Measurements from ENCODE around the gene WDR73. TPM values are rescaled to one million over a fixed set of nuclear protein-coding genes. Genes with fewer than 3 reads are reported as not detected.

Gene WDR73
- total and polyA plus RNA-seq, 4 experiments from 2014 or later = 13.3 to 42.5 (median 28.9) TPM

GRCh38 chr15:84638103-84638502 is 16.0 kb downstream of the WDR73 start:
- Mint-ChIP-seq H3K27ac (peak overlapping the region in 6 of 7 donors; percentile 28 to 86 (median 83)), H3K4me1 (peaks cover 18 to 35% (median 27%) of the 10 kb centered on the region in 4 donors), H3K36me3 (peaks cover 23 to 52% of the 10 kb centered on the region in 2 donors), H3K9me3 (no peaks in the 10 kb centered on the region), H3K4me3 (peak overlapping the region in 2 of 8 donors; percentile 36 to 57), H3K27me3 (no peaks in the 10 kb centered on the region)
- intact Hi-C loops (cut with micrococcal nuclease) = loop anchor here (1.0 kb wide), 1 partner anchor 50 kb away; no protein-coding TSS in a partner anchor
- peaks cover 26% of the 10 kb centered on the region for H3K4me1 ChIP-seq (ENCODE audit: insufficient read depth, low read length)
- POLR2A ChIA-PET (ENCODE audit: partially characterized antibody) = interaction anchor here (0.6 to 2.5 kb wide), 3 partner anchors 17 to 82 kb away, joined by 3 to 16 read pairs (median 3); partner anchors contain the start of gene WDR73
- H3K27me3 ChIP-seq (ENCODE audit: insufficient read depth, low read length) = no peaks in the 10 kb centered on the region
- no peak for DNase-seq
- H3K36me3 ChIP-seq (ENCODE audit: insufficient read depth, low read length) = peaks cover 44% of the 10 kb centered on the region
- H3K9me3 ChIP-seq (ENCODE audit: control insufficient read depth in 1 of 2, low read length in 2 of 2) = no peaks in the 10 kb centered on the region
- CTCF ChIA-PET (ENCODE audit: partially characterized antibody) = interaction anchor here (0.6 to 2.4 kb wide), 9 partner anchors 15 to 114 kb away, joined by 3 to 15 read pairs (median 4); partner anchors contain the start of gene SEC11A
- H3K4me3 ChIP-seq (ENCODE audit: low read length in 2 of 2) = no peak overlapping the region
- H3K27ac ChIP-seq (ENCODE audit: low read depth, low read length) = no peak overlapping the region

GRCh38 chr15:84634228-84634837 is 19.8 kb downstream of the WDR73 start:
- H3K36me3 ChIP-seq (ENCODE audit: insufficient read depth, low read length) = peaks cover 14% of the 10 kb centered on the region
- intact Hi-C loops (cut with micrococcal nuclease) = no loop called here
- Mint-ChIP-seq H3K9me3 (no peaks in the 10 kb centered on the region), H3K4me3 (peak overlapping the region; percentile 84 to 95 (median 89)), H3K27me3 (no peaks in the 10 kb centered on the region), H3K27ac (peak overlapping the region; percentile 65 to 92 (median 88)), H3K36me3 (peaks cover 12 to 34% of the 10 kb centered on the region in 2 donors), H3K4me1 (peaks cover 28 to 56% (median 44%) of the 10 kb centered on the region in 4 donors)
- ChIA-PET CTCF (ENCODE audit: partially characterized antibody) (interaction anchor here (1.3 to 3.3 kb wide), 8 partner anchors 10 to 294 kb away, joined by 3 to 22 read pairs (median 6); partner anchors contain the start of genes WDR73 and ZSCAN2), POLR2A (ENCODE audit: partially characterized antibody) (interaction anchor here (0.6 to 7.2 kb wide), 16 partner anchors 9 to 115 kb away, joined by 3 to 101 read pairs (median 6); partner anchors contain the start of genes NMB, SEC11A, WDR73 and ZSCAN2)
- peak overlapping the region; percentile 63 to 91 for H3K4me3 ChIP-seq (ENCODE audit: low read length in 2 of 2)
- H3K9me3 ChIP-seq (ENCODE audit: control insufficient read depth in 1 of 2, low read length in 2 of 2) = no peaks in the 10 kb centered on the region
- DNase-seq = no peak
- H3K4me1 ChIP-seq (ENCODE audit: insufficient read depth, low read length) = peaks cover 40% of the 10 kb centered on the region
- peak overlapping the region; percentile 75 for H3K27ac ChIP-seq (ENCODE audit: low read depth, low read length)
- H3K27me3 ChIP-seq (ENCODE audit: insufficient read depth, low read length) = no peaks in the 10 kb centered on the region

GRCh38 chr15:84633311-84634227 is 20.5 kb downstream of the WDR73 start:
- DNase-seq = peak; percentile 62 to 68 (median 67)
- Histone ChIP-seq H3K27me3 (ENCODE audit: insufficient read depth, low read length) (no peaks in the 10 kb centered on the region), H3K27ac (ENCODE audit: low read depth, low read length) (peak overlapping the region; percentile 75), H3K4me1 (ENCODE audit: insufficient read depth, low read length) (peaks cover 40% of the 10 kb centered on the region), H3K36me3 (ENCODE audit: insufficient read depth, low read length) (peaks cover 8% of the 10 kb centered on the region), H3K9me3 (ENCODE audit: control insufficient read depth in 1 of 2, low read length in 2 of 2) (no peaks in the 10 kb centered on the region), H3K4me3 (ENCODE audit: low read length in 2 of 2) (peak overlapping the region; percentile 63 to 91)
- ChIA-PET CTCF (ENCODE audit: partially characterized antibody) (interaction anchor here (1.3 to 3.3 kb wide), 5 partner anchors 15 to 45 kb away, joined by 3 to 22 read pairs (median 12); partner anchors contain the start of genes WDR73 and ZSCAN2), POLR2A (ENCODE audit: partially characterized antibody) (interaction anchor here (0.6 to 7.2 kb wide), 17 partner anchors 10 to 174 kb away, joined by 3 to 101 read pairs (median 6); partner anchors contain the start of genes NMB, SEC11A, WDR73 and ZSCAN2)
- no peaks in the 10 kb centered on the region for H3K27me3 Mint-ChIP-seq
- peaks cover 7 to 30% of the 10 kb centered on the region in 2 donors for H3K36me3 Mint-ChIP-seq
- H3K27ac Mint-ChIP-seq = peak overlapping the region; percentile 91 to 97 (median 96)
- H3K9me3 Mint-ChIP-seq = no peaks in the 10 kb centered on the region
- peak overlapping the region; percentile 91 to 97 (median 95) for H3K4me3 Mint-ChIP-seq
- peaks cover 28 to 56% (median 44%) of the 10 kb centered on the region in 4 donors for H3K4me1 Mint-ChIP-seq
- intact Hi-C loops (cut with micrococcal nuclease) = no loop called here

GRCh38 chr15:84631706-84632272 is 22.3 kb downstream of the WDR73 start:
- ChIA-PET CTCF (ENCODE audit: partially characterized antibody) (interaction anchor here (1.0 to 3.0 kb wide), 11 partner anchors 11 to 90 kb away, joined by 3 to 18 read pairs (median 7); partner anchors contain the start of genes NMB, WDR73 and ZSCAN2), POLR2A (ENCODE audit: partially characterized antibody) (interaction anchor here (0.6 to 7.2 kb wide), 23 partner anchors 10 to 355 kb away, joined by 3 to 101 read pairs (median 8); partner anchors contain the start of genes SEC11A, WDR73 and ZSCAN2)
- Mint-ChIP-seq H3K4me3 (peak overlapping the region; percentile 92 to 97 (median 95)), H3K36me3 (peaks cover 0 to 17% of the 10 kb centered on the region in 2 donors), H3K27ac (peak overlapping the region; percentile 95 to 98 (median 97)), H3K4me1 (peaks cover 25 to 49% (median 39%) of the 10 kb centered on the region in 4 donors), H3K27me3 (no peaks in the 10 kb centered on the region), H3K9me3 (no peaks in the 10 kb centered on the region)
- Histone ChIP-seq H3K27ac (ENCODE audit: low read depth, low read length) (peak overlapping the region; percentile 75), H3K27me3 (ENCODE audit: insufficient read depth, low read length) (no peaks in the 10 kb centered on the region), H3K4me1 (ENCODE audit: insufficient read depth, low read length) (peaks cover 40% of the 10 kb centered on the region), H3K36me3 (ENCODE audit: insufficient read depth, low read length) (no peaks in the 10 kb centered on the region), H3K9me3 (ENCODE audit: control insufficient read depth in 1 of 2, low read length in 2 of 2) (no peaks in the 10 kb centered on the region), H3K4me3 (ENCODE audit: low read length in 2 of 2) (peak overlapping the region; percentile 70 to 97)
- DNase-seq = no peak
- intact Hi-C loops (cut with micrococcal nuclease) = loop anchor here (1.0 kb wide), 7 partner anchors 23 to 349 kb away; partner anchors contain the start of genes SEC11A, WDR73 and ZNF592

GRCh38 chr15:84629033-84629432 is 25.1 kb downstream of the WDR73 start:
- H3K27ac ChIP-seq (ENCODE audit: low read depth, low read length) = no peak overlapping the region
- H3K9me3 ChIP-seq (ENCODE audit: control insufficient read depth in 1 of 2, low read length in 2 of 2) = no peaks in the 10 kb centered on the region
- ChIA-PET POLR2A (ENCODE audit: partially characterized antibody) (interaction anchor here (1.9 kb wide), 1 partner anchor 88 kb away, joined by 8 read pairs; the partner anchor contains the start of gene SEC11A), CTCF (ENCODE audit: partially characterized antibody) (interaction anchor here (0.7 to 1.2 kb wide), 3 partner anchors 31 to 300 kb away, joined by 3 read pairs; no protein-coding TSS in a partner anchor)
- H3K36me3 ChIP-seq (ENCODE audit: insufficient read depth, low read length) = no peaks in the 10 kb centered on the region
- Mint-ChIP-seq H3K36me3 (peaks cover 6 to 22% of the 10 kb centered on the region in 2 donors), H3K27ac (peak overlapping the region in 1 of 7 donors; percentile 68), H3K4me3 (no peak overlapping the region), H3K27me3 (no peaks in the 10 kb centered on the region), H3K4me1 (peaks cover 10 to 31% (median 19%) of the 10 kb centered on the region in 4 donors), H3K9me3 (no peaks in the 10 kb centered on the region)
- DNase-seq = no peak
- H3K4me1 ChIP-seq (ENCODE audit: insufficient read depth, low read length) = peaks cover 15% of the 10 kb centered on the region
- H3K27me3 ChIP-seq (ENCODE audit: insufficient read depth, low read length) = no peaks in the 10 kb centered on the region
- intact Hi-C loops (cut with micrococcal nuclease) = no loop called here
- H3K4me3 ChIP-seq (ENCODE audit: low read length in 2 of 2) = no peak overlapping the region

GRCh38 chr15:84625123-84625522 is 29.0 kb downstream of the WDR73 start:
- no peak overlapping the region for H3K4me3 Mint-ChIP-seq
- peak overlapping the region in 1 of 7 donors; percentile 71 for H3K27ac Mint-ChIP-seq
- H3K27ac ChIP-seq (ENCODE audit: low read depth, low read length) = no peak overlapping the region
- DNase-seq = no peak
- peaks cover 0 to 18% of the 10 kb centered on the region in 2 donors for H3K9me3 ChIP-seq (ENCODE audit: control insufficient read depth in 1 of 2, low read length in 2 of 2)
- H3K4me1 ChIP-seq (ENCODE audit: insufficient read depth, low read length) = no peaks in the 10 kb centered on the region
- no peaks in the 10 kb centered on the region for H3K27me3 Mint-ChIP-seq
- peaks cover 0 to 27% (median 20%) of the 10 kb centered on the region in 8 donors for H3K9me3 Mint-ChIP-seq
- intact Hi-C loops (cut with micrococcal nuclease) = no loop called here
- no peaks in the 10 kb centered on the region for H3K27me3 ChIP-seq (ENCODE audit: insufficient read depth, low read length)
- H3K36me3 ChIP-seq (ENCODE audit: insufficient read depth, low read length) = peaks cover 14% of the 10 kb centered on the region
- ChIA-PET POLR2A (ENCODE audit: partially characterized antibody) (no interaction called here), CTCF (ENCODE audit: partially characterized antibody) (interaction anchor here (0.7 to 1.2 kb wide), 4 partner anchors 9 to 32 kb away, joined by 3 read pairs; no protein-coding TSS in a partner anchor)
- H3K36me3 Mint-ChIP-seq = peaks cover 37 to 38% of the 10 kb centered on the region in 2 donors
- peaks cover 0 to 5% (median under 1%) of the 10 kb centered on the region in 4 donors for H3K4me1 Mint-ChIP-seq
- no peak overlapping the region for H3K4me3 ChIP-seq (ENCODE audit: low read length in 2 of 2)
